H9 (cell line): Measurements from ENCODE around the gene ZFYVE28. TPM values are rescaled to one million over a fixed set of nuclear protein-coding genes. Genes with fewer than 3 reads are reported as not detected.

Experiments used
- DNase-seq: peaks from one replicate; pipeline ENCODE4 v3.0.0-alpha.2; 2017
- H2AFZ ChIP-seq: one replicate; pipeline ENCODE4 v1.6.1; 2013; ENCODE audit warnings: mild to moderate bottlenecking, low read length, control low read depth, moderate library complexity
- H2AK5ac ChIP-seq: 2 replicates; pipeline ENCODE4 v1.6.1; 2013; ENCODE audit warnings: low read length, control low read depth, mixed read lengths; ENCODE audit not compliant: insufficient read length
- H2BK120ac ChIP-seq: one replicate; pipeline ENCODE4 v1.6.1; 2013; ENCODE audit warnings: low read depth, mild to moderate bottlenecking, low read length, control low read depth, inconsistent platforms; ENCODE audit not compliant: poor library complexity, severe bottlenecking
- H2BK12ac ChIP-seq: 2 replicates; pipeline ENCODE4 v1.6.1; 2013; ENCODE audit warnings: low read length, control low read depth, mixed read lengths, low read depth; ENCODE audit not compliant: insufficient read length
- H2BK15ac ChIP-seq: 2 replicates; pipeline ENCODE4 v1.6.1; 2013; ENCODE audit warnings: low read depth, low read length, control low read depth
- H2BK20ac ChIP-seq: one replicate; pipeline ENCODE4 v1.6.1; 2013; ENCODE audit warnings: low read depth, mild to moderate bottlenecking, low read length, control low read depth, inconsistent platforms; ENCODE audit not compliant: poor library complexity, severe bottlenecking
- H2BK5ac ChIP-seq: 2 replicates; pipeline ENCODE4 v1.6.1; 2013; ENCODE audit warnings: low read length, control low read depth, mixed read lengths; ENCODE audit not compliant: insufficient read length
- H3K14ac ChIP-seq: 2 replicates; pipeline ENCODE4 v1.6.1; 2013; ENCODE audit warnings: low read length, control low read depth; ENCODE audit not compliant: insufficient read depth
- H3K18ac ChIP-seq: 2 replicates; pipeline ENCODE4 v1.6.1; 2013; ENCODE audit warnings: low read depth, mild to moderate bottlenecking, mixed read lengths, low read length, control low read depth; ENCODE audit not compliant: insufficient read length
- H3K23ac ChIP-seq: 2 replicates; pipeline ENCODE4 v1.6.1; 2013; ENCODE audit warnings: low read length, control low read depth, mixed read lengths, low read depth; ENCODE audit not compliant: insufficient read length
- H3K23me2 ChIP-seq: 2 replicates; pipeline ENCODE4 v1.6.1; 2013; ENCODE audit warnings: low read depth, mild to moderate bottlenecking, mixed read lengths, low read length, control low read depth; ENCODE audit not compliant: insufficient read length, poor library complexity, severe bottlenecking
- H3K27ac ChIP-seq: 2 replicates; pipeline ENCODE4 v1.5.1; 2013; ENCODE audit warnings: low read length, control low read depth, mixed read lengths, low read depth; ENCODE audit not compliant: insufficient read length
- H3K27me3 ChIP-seq: 2 replicates; pipeline ENCODE4 v1.6.1; 2013; ENCODE audit warnings: low read length, control low read depth, inconsistent platforms; ENCODE audit not compliant: insufficient read depth
- H3K4ac ChIP-seq: 2 replicates; pipeline ENCODE4 v1.6.1; 2013; ENCODE audit warnings: low read depth, mild to moderate bottlenecking, control low read depth, inconsistent platforms, low read length, moderate library complexity
- H3K4me1 ChIP-seq: 2 replicates; pipeline ENCODE4 v1.6.1; 2013; ENCODE audit warnings: low read length, control low read depth, inconsistent platforms; ENCODE audit not compliant: insufficient read depth
- H3K4me2 ChIP-seq: 2 replicates; pipeline ENCODE4 v1.6.1; 2013; ENCODE audit warnings: low read length, control low read depth, mixed read lengths; ENCODE audit not compliant: insufficient read length, insufficient read depth
- H3K56ac ChIP-seq: 2 replicates; pipeline ENCODE4 v1.6.1; 2013; ENCODE audit warnings: low read depth, mild to moderate bottlenecking, mixed read lengths, low read length, control low read depth; ENCODE audit not compliant: insufficient read length
- H3K79me1 ChIP-seq: 2 replicates; pipeline ENCODE4 v1.6.1; 2013; ENCODE audit warnings: low read depth, mild to moderate bottlenecking, moderate library complexity, low read length, control low read depth, inconsistent platforms; ENCODE audit not compliant: insufficient read depth, poor library complexity, severe bottlenecking
- H3K79me2 ChIP-seq: 2 replicates; pipeline ENCODE4 v1.6.1; 2013; ENCODE audit warnings: low read length, control low read depth, inconsistent platforms; ENCODE audit not compliant: insufficient read depth
- H3K9ac ChIP-seq: 2 replicates; pipeline ENCODE4 v1.6.1; 2013; ENCODE audit warnings: low read length, control low read depth, mixed read lengths; ENCODE audit not compliant: insufficient read length; ENCODE audit errors: extremely low read depth
- H3K9me3 ChIP-seq: one replicate; pipeline ENCODE4 v1.6.1; 2013; ENCODE audit warnings: low read depth, low read length, inconsistent platforms; ENCODE audit not compliant: control insufficient read depth
- H3T11ph ChIP-seq: one replicate; pipeline ENCODE4 v1.6.1; 2013; ENCODE audit warnings: mild to moderate bottlenecking, low read length, control low read depth, inconsistent platforms
- H4K20me1 ChIP-seq: one replicate; pipeline ENCODE4 v1.6.1; 2013; ENCODE audit not compliant: control insufficient read depth, insufficient read length, insufficient read depth
- H4K5ac ChIP-seq: 2 replicates; pipeline ENCODE4 v1.6.1; 2013; ENCODE audit warnings: low read depth, mild to moderate bottlenecking, mixed read lengths, low read length, control low read depth; ENCODE audit not compliant: insufficient read length
- H4K8ac ChIP-seq: replicated peaks from 2 replicates; pipeline ENCODE4 v1.6.1; 2013; ENCODE audit warnings: low read length, control low read depth, mixed read lengths, low read depth; ENCODE audit not compliant: insufficient read length
- H4K91ac ChIP-seq: 2 replicates; pipeline ENCODE4 v1.6.1; 2013; ENCODE audit warnings: low read depth, mild to moderate bottlenecking, moderate library complexity, mixed read lengths, low read length, control low read depth; ENCODE audit not compliant: insufficient read length
- H3K27ac Mint-ChIP-seq, 3 experiments: 2 replicates in 2 of 3; 3 replicates in 1 of 3; pipeline ENCODE4 v1.8.0; 2020 to 2021; ENCODE audit warnings: mixed read lengths in 3 of 3, mild to moderate bottlenecking in 1 of 3, moderate library complexity in 1 of 3
- H3K27me3 Mint-ChIP-seq: 2 replicates; pipeline ENCODE4 v1.8.0; 2021; ENCODE audit warnings: low read depth, mild to moderate bottlenecking, moderate library complexity, mixed read lengths
- H3K36me3 Mint-ChIP-seq, 3 experiments: 2 replicates in 2 of 3; 3 replicates in 1 of 3; pipeline ENCODE4 v1.8.0; 2020 to 2021; ENCODE audit warnings: low read depth in 3 of 3, mixed read lengths in 3 of 3; ENCODE audit not compliant: insufficient read depth in 1 of 3
- H3K4me1 Mint-ChIP-seq, 2 experiments: 2 replicates each; pipeline ENCODE4 v1.8.0; 2020; ENCODE audit warnings: mixed read lengths in 2 of 2
- H3K4me3 Mint-ChIP-seq, 2 experiments: 2 replicates in 1 of 2; 3 replicates in 1 of 2; pipeline ENCODE4 v1.8.0; 2020 to 2021; ENCODE audit warnings: mild to moderate bottlenecking in 2 of 2, mixed read lengths in 2 of 2, moderate library complexity in 1 of 2
- H3K9me3 Mint-ChIP-seq, 2 experiments: 2 replicates in 1 of 2; 3 replicates in 1 of 2; pipeline ENCODE4 v1.8.0; 2020; ENCODE audit warnings: mild to moderate bottlenecking in 2 of 2, mixed read lengths in 2 of 2, moderate library complexity in 1 of 2
- WGBS: extraction: QIAGEN DNeasy Blood & Tissue Kit; methylation state at CpG from one replicate; pipeline ENCODE4 v1.1.7; 2013; ENCODE audit warnings: missing lambda C conversion rate, low lambda C conversion rate, mixed read lengths; ENCODE audit not compliant: insufficient read length; ENCODE audit errors: extremely low coverage; 5-methylcytosine and 5-hydroxymethylcytosine counted together
- total RNA-seq: library from RNA; stranded (reverse); gene quantifications from 2 replicates; pipeline ENCODE4 v1.2.1, GENCODE V29; 2021
- TF ChIP-seq, protein P1 (sequence below): fragments of 200-600 bp; sonication (generic); conservative IDR thresholded peaks from 3 replicates; pipeline ENCODE4 v1.8.0; 2021; ENCODE audit warnings: antibody characterized with exemption, mild to moderate bottlenecking

ZFYVE28 gene
- total RNA-seq, 1 experiment from 2014 or later: 0.98 TPM

DNA sequence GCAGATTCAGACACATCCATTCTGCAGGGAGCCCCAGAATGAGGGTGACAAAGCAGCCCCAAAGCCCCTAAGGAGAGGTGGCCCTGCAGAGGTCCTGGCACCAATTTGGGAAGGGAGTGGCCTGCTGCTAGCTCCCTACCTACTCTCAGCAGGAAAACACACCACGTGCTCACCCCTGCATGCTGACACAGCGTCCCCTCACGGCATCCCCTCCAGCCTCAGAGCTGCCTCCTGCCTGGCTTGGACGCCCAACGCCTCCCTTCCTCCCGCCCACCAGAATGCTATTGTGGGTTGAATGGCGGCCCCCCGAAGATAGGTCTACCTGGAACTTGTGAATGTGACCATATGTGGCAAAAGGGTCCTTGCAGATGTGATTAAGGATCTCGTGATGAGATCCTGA is 28.8 kb downstream of the ZFYVE28 start:
- Mint-ChIP-seq H3K4me1 (peaks cover 49 to 57% of the 10 kb centered on the region in 2 experiments), H3K4me3 (no peak overlapping the region; a peak in 1 of 5 replicates), H3K27me3 (peaks cover 13% of the 10 kb centered on the region), H3K9me3 (no peaks in the 10 kb centered on the region; a peak in 1 of 5 replicates), H3K27ac (no peak overlapping the region), H3K36me3 (no peaks in the 10 kb centered on the region; a peak in 1 of 7 replicates)
- Histone ChIP-seq H4K5ac (no peak overlapping the region), H3K14ac (no peak overlapping the region; the same call in 1 of the 2 replicates), H2AK5ac (no peak overlapping the region), H3K79me1 (no peaks in the 10 kb centered on the region), H3K56ac (no peak overlapping the region), H3K23me2 (peaks cover 5% of the 10 kb centered on the region), H3K23ac (no peak overlapping the region), H4K8ac (no peak overlapping the region), H3K4me1 (peaks cover 13% of the 10 kb centered on the region; the same call in 1 of the 2 replicates), H3K4me2 (no peak overlapping the region), H2BK15ac (no peak overlapping the region), H2BK12ac (no peak overlapping the region), H3K27ac (no peak overlapping the region), H3K9me3 (no peaks in the 10 kb centered on the region), H3K79me2 (no peaks in the 10 kb centered on the region), H3K27me3 (no peaks in the 10 kb centered on the region), H3K9ac (no peak overlapping the region), H4K20me1 (peaks cover 2% of the 10 kb centered on the region), H3K4ac (no peak overlapping the region), H2BK120ac (no peak overlapping the region), H2AFZ (no peak overlapping the region), H3K18ac (no peak overlapping the region), H2BK5ac (no peak overlapping the region), H2BK20ac (no peak overlapping the region), H3T11ph (no peak overlapping the region), H4K91ac (no peak overlapping the region)
- TF ChIP-seq, protein P1, sequence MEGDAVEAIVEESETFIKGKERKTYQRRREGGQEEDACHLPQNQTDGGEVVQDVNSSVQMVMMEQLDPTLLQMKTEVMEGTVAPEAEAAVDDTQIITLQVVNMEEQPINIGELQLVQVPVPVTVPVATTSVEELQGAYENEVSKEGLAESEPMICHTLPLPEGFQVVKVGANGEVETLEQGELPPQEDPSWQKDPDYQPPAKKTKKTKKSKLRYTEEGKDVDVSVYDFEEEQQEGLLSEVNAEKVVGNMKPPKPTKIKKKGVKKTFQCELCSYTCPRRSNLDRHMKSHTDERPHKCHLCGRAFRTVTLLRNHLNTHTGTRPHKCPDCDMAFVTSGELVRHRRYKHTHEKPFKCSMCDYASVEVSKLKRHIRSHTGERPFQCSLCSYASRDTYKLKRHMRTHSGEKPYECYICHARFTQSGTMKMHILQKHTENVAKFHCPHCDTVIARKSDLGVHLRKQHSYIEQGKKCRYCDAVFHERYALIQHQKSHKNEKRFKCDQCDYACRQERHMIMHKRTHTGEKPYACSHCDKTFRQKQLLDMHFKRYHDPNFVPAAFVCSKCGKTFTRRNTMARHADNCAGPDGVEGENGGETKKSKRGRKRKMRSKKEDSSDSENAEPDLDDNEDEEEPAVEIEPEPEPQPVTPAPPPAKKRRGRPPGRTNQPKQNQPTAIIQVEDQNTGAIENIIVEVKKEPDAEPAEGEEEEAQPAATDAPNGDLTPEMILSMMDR: no peak
- no CpG with 5 or more reads among the region's 9 CpGs for WGBS
- no peak for DNase-seq
